D721Med (cell line): Measurements from ENCODE around the gene PTGDR.
A peak's percentile ranks its signal among the peaks of the same experiment; 100 is the strongest.

Experiments used
- DNase-seq: peaks from one replicate; pipeline ENCODE4 v3.0.0; 2011; ENCODE audit warnings: low spot score; ENCODE audit not compliant: insufficient read length
- FAIRE-seq: peaks from 2 replicates; lab custom pipeline; 2011; peaks lifted over from hg19 to GRCh38; lab: Jason Lieb, UNC
- CTCF ChIP-seq: IDR thresholded peaks from 2 replicates; pipeline ENCODE4 v1.5.1; 2012; ENCODE audit warnings: mild to moderate bottlenecking, control low read depth; ENCODE audit not compliant: insufficient read depth; ENCODE audit errors: missing control alignments

Gene PTGDR

GRCh38 chr14:52296378-52296777, 28.9 kb downstream of the PTGDR start:
- FAIRE-seq (no peak), DNase-seq (no peak)
- TF ChIP-seq CTCF, result no peak

GRCh38 chr14:52298795-52299194, 31.3 kb downstream of the PTGDR start:
- TF ChIP-seq CTCF, result no peak
- no peak for DNase-seq
- no peak for FAIRE-seq

- DNase-seq (peak; percentile 29), FAIRE-seq (no peak)
- TF ChIP-seq CTCF, result peak; percentile 77
These were observed 32.3 kb downstream of the PTGDR start for GRCh38 chr14:52299692-52300278.

- DNase-seq (no peak), FAIRE-seq (no peak)
- no peak for TF ChIP-seq CTCF
These were observed 35.7 kb downstream of the PTGDR start for GRCh38 chr14:52303236-52303635.

GRCh38 chr14:52304248-52304904, 36.9 kb downstream of the PTGDR start:
- no peak for TF ChIP-seq CTCF
- no peak for FAIRE-seq
- DNase-seq, result no peak

- DNase-seq (no peak), FAIRE-seq (no peak)
- no peak for TF ChIP-seq CTCF
These were observed 37.5 kb downstream of the PTGDR start for GRCh38 chr14:52305014-52305413.

- no peak for TF ChIP-seq CTCF
- FAIRE-seq (no peak), DNase-seq (no peak)
These were observed 39.9 kb downstream of the PTGDR start for GRCh38 chr14:52307376-52307775.
